A673 (cell line): Measurements from ENCODE around the gene SUOX. TPM values are rescaled to one million over a fixed set of nuclear protein-coding genes. Genes with fewer than 3 reads are reported as not detected.

Experiments
- BruUV-seq: library from RNA; stranded (reverse); fragments of 400-500 nt; replicated peaks from 2 replicates; lab custom pipeline; 2021; lab: Mats Ljungman, UMichigan
- CTCF ChIA-PET: fragments of 300-600 bp; sonication (Branson Sonifier 250); formaldehyde crosslinking; loops from one replicate; lab custom pipeline; 2022; ENCODE audit warnings: antibody characterized with exemption; lab: Charles Lee
- POLR2A ChIA-PET: fragments of 300-600 bp; sonication (Branson Sonifier 250); formaldehyde crosslinking; loops from one replicate; lab custom pipeline; 2022; ENCODE audit warnings: antibody characterized with exemption; ENCODE audit not compliant: low non-redundant PET; lab: Charles Lee
- DNase-seq: peaks from one replicate; pipeline ENCODE4 v3.0.0-alpha.2; 2015; ENCODE audit warnings: low spot score
- H3K27ac ChIP-seq: fragments of 200-600 bp; sonication (generic); 2 replicates; pipeline ENCODE4 v1.5.1; 2016; ENCODE audit warnings: mixed run types, low read depth, mild to moderate bottlenecking, mixed read lengths, antibody characterized with exemption, low read length; ENCODE audit not compliant: poor library complexity, severe bottlenecking
- H3K27me3 ChIP-seq: fragments of 200-600 bp; sonication (generic); replicated peaks from 2 replicates; pipeline ENCODE4 v1.6.1; 2017; ENCODE audit warnings: mixed run types, low read depth, mild to moderate bottlenecking, mixed read lengths, antibody characterized with exemption, low read length; ENCODE audit not compliant: insufficient read depth, poor library complexity
- H3K36me3 ChIP-seq: fragments of 200-600 bp; sonication (generic); 2 replicates; pipeline ENCODE4 v1.6.1; 2016; ENCODE audit warnings: mixed run types, mild to moderate bottlenecking, mixed read lengths, antibody characterized with exemption, low read length; ENCODE audit not compliant: insufficient read depth, poor library complexity, severe bottlenecking
- H3K4me1 ChIP-seq: fragments of 200-600 bp; sonication (generic); 2 replicates; pipeline ENCODE4 v1.6.1; 2017; ENCODE audit warnings: mixed run types, mild to moderate bottlenecking, mixed read lengths, antibody characterized with exemption, low read length; ENCODE audit not compliant: insufficient read depth, poor library complexity, severe bottlenecking
- H3K4me3 ChIP-seq: fragments of 200-600 bp; sonication (generic); 2 replicates; pipeline ENCODE4 v1.5.1; 2016; ENCODE audit warnings: low read depth, mixed run types, mild to moderate bottlenecking, mixed read lengths, low read length; ENCODE audit not compliant: poor library complexity, severe bottlenecking
- H3K9me3 ChIP-seq: fragments of 200-600 bp; sonication (generic); 2 replicates; pipeline ENCODE4 v1.6.1; 2016; ENCODE audit warnings: mixed run types, low read depth, mild to moderate bottlenecking, mixed read lengths, antibody characterized with exemption, low read length; ENCODE audit not compliant: poor library complexity, severe bottlenecking
- CTCF ChIP-seq: fragments of 300-800, 200-600 bp; sonication (generic); conservative IDR thresholded peaks from 2 replicates; pipeline ENCODE4 v1.5.1; 2017; ENCODE audit warnings: low read depth, mild to moderate bottlenecking, antibody characterized with exemption, low read length, moderate library complexity, mixed read lengths
- EZH2 ChIP-seq: fragments of 200-600 bp; sonication (generic); IDR thresholded peaks from 2 replicates; pipeline ENCODE4 v1.6.1; 2017; ENCODE audit warnings: borderline replicate concordance, low read depth, mild to moderate bottlenecking, mixed read lengths, antibody characterized with exemption, low read length; ENCODE audit not compliant: poor library complexity, severe bottlenecking
- intact Hi-C: fragments of 100-400 bp; cut with micrococcal nuclease; formaldehyde crosslinking; loops from one replicate; pipeline ENCODE4 v1.10.0; 2022; ENCODE audit not compliant: unreplicated experiment
- total RNA-seq: library from RNA; stranded (reverse); gene quantifications from 2 replicates; pipeline ENCODE4 v1.2.3, GENCODE V29; 2021

SUOX gene
- total RNA-seq, 1 experiment from 2014 or later = 2.2 TPM

GRCh38 chr12:56046027-56046780, 49.1 kb downstream of the SUOX start:
- DNase-seq = no peak
- no peak overlapping the region for H3K4me3 ChIP-seq
- ChIA-PET POLR2A (interaction anchor here (0.6 kb wide), 1 partner anchor 37 kb away, joined by 4 read pairs; no protein-coding TSS in a partner anchor), CTCF (interaction anchor here (0.5 kb wide), 1 partner anchor 48 kb away, joined by 5 read pairs; no protein-coding TSS in a partner anchor)
- H3K27ac ChIP-seq = no peak overlapping the region
- H3K36me3 ChIP-seq = peaks cover 39% of the 10 kb centered on the region
- H3K27me3 ChIP-seq = no peaks in the 10 kb centered on the region
- peaks cover 12% of the 10 kb centered on the region for H3K4me1 ChIP-seq
- BruUV-seq = no TSS peak
- H3K9me3 ChIP-seq = no peaks in the 10 kb centered on the region
- intact Hi-C loops = loop anchor here (5.0 to 10.0 kb wide), 2 partner anchors 71 to 139 kb away; partner anchors contain the start of genes RPL41, SMARCC2 and ZC3H10
- TF ChIP-seq EZH2 = no peak
- TF ChIP-seq CTCF = no peak

DNA sequence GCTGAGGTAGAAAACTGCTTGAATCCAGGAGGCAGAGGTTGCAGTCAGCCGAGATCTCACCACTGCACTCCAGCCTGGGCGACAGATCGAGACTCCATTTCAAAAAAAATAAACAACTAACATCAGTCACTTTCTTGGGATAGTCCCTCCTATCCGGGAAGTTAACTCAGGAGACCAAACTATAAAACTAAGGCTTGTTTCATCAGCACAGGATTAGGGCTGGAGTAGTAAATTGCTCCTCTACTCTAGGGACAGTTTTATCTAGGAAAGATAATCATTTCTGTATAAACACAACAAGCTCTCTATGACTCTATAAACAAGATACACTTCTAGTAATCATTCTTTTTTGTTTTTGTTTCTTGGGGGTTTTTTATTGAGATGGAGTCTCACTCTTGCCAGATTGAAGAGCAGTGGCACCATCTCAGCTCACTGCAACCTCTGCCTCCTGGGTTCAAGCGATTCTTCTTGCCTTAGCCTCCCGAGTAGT, 56.4 kb downstream of the SUOX start:
- TF ChIP-seq EZH2 = no peak
- TF ChIP-seq CTCF = no peak

More for the DNA sequence above, 56.4 kb downstream of the SUOX start:
- no peaks in the 10 kb centered on the region for H3K27me3 ChIP-seq
- H3K9me3 ChIP-seq = no peaks in the 10 kb centered on the region
- intact Hi-C loops = no loop called here
- H3K36me3 ChIP-seq = no peaks in the 10 kb centered on the region
- no peak overlapping the region for H3K4me3 ChIP-seq
- BruUV-seq = no TSS peak
- ChIA-PET POLR2A (no interaction called here), CTCF (no interaction called here)
- no peak for DNase-seq
- H3K4me1 ChIP-seq = no peaks in the 10 kb centered on the region
- H3K27ac ChIP-seq = no peak overlapping the region

Other genes starting within 250 kb of the SUOX start
- gene SARNP, start 179.6 kb upstream of the SUOX start, total RNA-seq = 104 and 115 TPM in 2 replicates
- gene ORMDL2, start 179.2 kb upstream of the SUOX start, total RNA-seq = 32.3 and 35.4 TPM in 2 replicates
- gene DNAJC14, start 167.7 kb upstream of the SUOX start, total RNA-seq = 44.5 and 44.8 TPM in 2 replicates
- gene MMP19, start 154.3 kb upstream of the SUOX start, total RNA-seq = 2.2 and 2.3 TPM in 2 replicates
- 23.8 and 24.6 TPM in 2 replicates for gene PYM1, start 69.4 kb upstream of the SUOX start, total RNA-seq
- gene DGKA, start 66.1 kb upstream of the SUOX start, total RNA-seq = 10.1 and 13.7 TPM in 2 replicates
- gene PMEL, start 31.2 kb upstream of the SUOX start, total RNA-seq = 1.2 and 2.0 TPM in 2 replicates
- 103 and 113 TPM in 2 replicates for gene CDK2, start 30.4 kb upstream of the SUOX start, total RNA-seq
- gene RAB5B, start 23.2 kb upstream of the SUOX start, total RNA-seq = 73.9 and 78.1 TPM in 2 replicates
- 8.8 and 9.5 TPM in 2 replicates for gene IKZF4, start 23.8 kb downstream of the SUOX start, total RNA-seq
- 51.9 and 69.9 TPM in 2 replicates for gene RPS26, start 44.6 kb downstream of the SUOX start, total RNA-seq
- 0.70 and 2.0 TPM in 2 replicates for gene ERBB3, start 82.9 kb downstream of the SUOX start, total RNA-seq
- gene PA2G4, start 107.3 kb downstream of the SUOX start, total RNA-seq = 302 and 327 TPM in 2 replicates
- 3,332 and 3,475 TPM in 2 replicates for gene RPL41, start 119.4 kb downstream of the SUOX start, total RNA-seq
- gene ZC3H10, start 121.0 kb downstream of the SUOX start, total RNA-seq = 11.8 and 14.4 TPM in 2 replicates
- gene ESYT1, start 131.0 kb downstream of the SUOX start, total RNA-seq = 90.0 and 107 TPM in 2 replicates
- gene MYL6B, start 155.3 kb downstream of the SUOX start, total RNA-seq = 180 and 181 TPM in 2 replicates
- gene MYL6, start 161.1 kb downstream of the SUOX start, total RNA-seq = 690 and 789 TPM in 2 replicates
- 133 and 140 TPM in 2 replicates for gene SMARCC2, start 192.2 kb downstream of the SUOX start, total RNA-seq
- 48.1 and 49.5 TPM in 2 replicates for gene RNF41, start 224.6 kb downstream of the SUOX start, total RNA-seq
- 67.5 and 73.2 TPM in 2 replicates for gene NABP2, start 227.1 kb downstream of the SUOX start, total RNA-seq
- 0.85 TPM in 1 of 2 replicates, not detected in the other for gene SLC39A5, start 232.8 kb downstream of the SUOX start, total RNA-seq